OCI-M1 (cell line): ENCODE data around the gene THEM5.
"Not testable (repeated sequence)": the region's sequence is repeated elsewhere in the genome, so short reads cannot be mapped to it uniquely, and the experiment has no call there.

Experiments
- DNase-seq: peaks from one replicate; lab custom pipeline; 2025; lab: John Stamatoyannopoulos, UW

THEM5 gene, protein sequence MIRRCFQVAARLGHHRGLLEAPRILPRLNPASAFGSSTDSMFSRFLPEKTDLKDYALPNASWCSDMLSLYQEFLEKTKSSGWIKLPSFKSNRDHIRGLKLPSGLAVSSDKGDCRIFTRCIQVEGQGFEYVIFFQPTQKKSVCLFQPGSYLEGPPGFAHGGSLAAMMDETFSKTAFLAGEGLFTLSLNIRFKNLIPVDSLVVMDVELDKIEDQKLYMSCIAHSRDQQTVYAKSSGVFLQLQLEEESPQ

DNA sequence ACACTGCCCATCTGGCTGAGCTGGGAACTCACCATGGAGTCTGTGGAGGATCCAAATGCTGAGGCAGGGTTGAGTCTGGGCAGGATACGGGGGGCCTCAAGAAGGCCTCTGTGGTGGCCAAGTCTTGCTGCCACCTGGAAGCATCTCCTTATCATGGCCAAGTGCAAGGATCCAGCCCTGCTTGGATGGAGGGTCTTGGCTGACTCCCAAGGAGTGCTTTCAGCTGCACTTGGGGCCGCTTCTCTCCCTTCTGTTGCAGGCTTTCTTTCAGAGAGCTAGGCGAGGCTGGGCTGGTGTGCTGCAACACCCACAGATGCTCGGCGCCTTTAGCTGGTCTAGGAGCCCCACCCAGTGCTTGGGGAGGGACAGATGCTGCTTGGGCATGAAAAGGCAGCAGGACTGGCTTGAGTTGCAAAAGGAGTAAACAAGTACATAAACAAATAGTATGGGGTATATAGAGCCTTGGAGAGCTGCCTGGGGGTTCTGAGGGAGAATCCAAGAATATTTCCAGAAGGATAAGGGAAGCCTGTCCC lies at the start of gene THEM5:
Gene THEM5, minus strand, starts transcription at position 302 of the 533 bp plus-strand sequence. Its CDS starts 147 bp downstream, at position 155.
- DNase-seq = no peak

DNA sequence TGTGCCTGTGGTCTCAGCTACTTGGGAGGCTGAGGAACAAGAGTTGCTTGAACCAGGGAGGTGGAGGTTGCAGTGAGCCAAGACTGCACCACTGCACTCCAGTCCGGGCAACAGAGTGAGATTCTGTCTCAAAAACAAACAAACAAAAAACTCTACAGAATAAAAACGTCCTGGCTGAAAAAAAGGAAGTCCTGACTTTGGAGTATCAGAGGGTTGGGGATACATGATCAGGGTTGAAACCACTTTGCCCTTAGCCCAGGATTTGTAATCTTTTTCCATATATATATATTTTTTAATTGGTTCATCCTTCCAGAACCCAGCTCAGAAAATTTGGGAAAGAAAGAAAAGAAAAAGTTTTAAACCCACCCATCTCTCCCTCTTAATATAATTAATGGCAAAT lies 49.3 kb upstream of the THEM5 start:
- no peak for DNase-seq

DNA sequence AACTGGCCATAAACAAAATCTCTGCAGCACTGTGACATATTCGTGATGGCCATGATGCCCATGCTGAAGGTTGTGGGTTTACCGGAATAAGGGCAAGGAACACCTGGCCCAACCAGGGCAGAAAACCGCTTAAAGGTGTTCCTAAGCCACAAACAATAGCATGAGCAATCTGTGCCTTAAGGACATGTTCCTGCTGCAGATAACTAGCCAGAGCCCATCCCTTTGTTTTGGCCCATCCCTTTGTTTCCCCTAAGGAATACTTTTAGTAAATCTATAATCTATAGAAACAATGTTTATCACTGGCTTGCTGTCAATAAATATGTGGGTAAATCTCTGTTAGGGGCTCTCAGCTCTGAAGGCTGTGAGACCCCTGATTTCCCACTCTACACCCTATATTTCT lies 47.3 kb upstream of the THEM5 start:
- not testable (repeated sequence) for DNase-seq

DNA sequence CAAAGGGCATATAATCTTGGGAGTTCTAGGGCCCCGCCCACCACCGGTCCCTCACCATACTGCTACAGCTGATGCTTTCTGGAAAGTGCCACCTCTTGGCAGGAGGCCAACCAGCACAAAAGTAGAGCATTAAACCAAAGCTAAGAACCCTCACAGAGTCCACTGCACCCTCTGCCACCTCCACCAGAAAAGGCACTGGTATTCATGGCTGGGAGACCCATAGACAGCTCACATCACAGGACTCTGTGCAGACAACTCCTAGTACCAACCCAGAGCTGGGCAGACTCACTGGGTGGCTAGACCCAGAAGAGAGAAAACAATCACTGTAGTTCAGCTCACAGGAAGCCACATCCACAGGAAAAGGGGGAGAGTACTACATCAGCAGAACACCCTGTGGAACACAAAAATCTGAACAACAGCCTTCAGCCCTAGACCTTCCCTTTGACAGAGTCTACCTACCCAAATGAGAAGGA lies 45.0 kb upstream of the THEM5 start:
- DNase-seq = no peak

DNA sequence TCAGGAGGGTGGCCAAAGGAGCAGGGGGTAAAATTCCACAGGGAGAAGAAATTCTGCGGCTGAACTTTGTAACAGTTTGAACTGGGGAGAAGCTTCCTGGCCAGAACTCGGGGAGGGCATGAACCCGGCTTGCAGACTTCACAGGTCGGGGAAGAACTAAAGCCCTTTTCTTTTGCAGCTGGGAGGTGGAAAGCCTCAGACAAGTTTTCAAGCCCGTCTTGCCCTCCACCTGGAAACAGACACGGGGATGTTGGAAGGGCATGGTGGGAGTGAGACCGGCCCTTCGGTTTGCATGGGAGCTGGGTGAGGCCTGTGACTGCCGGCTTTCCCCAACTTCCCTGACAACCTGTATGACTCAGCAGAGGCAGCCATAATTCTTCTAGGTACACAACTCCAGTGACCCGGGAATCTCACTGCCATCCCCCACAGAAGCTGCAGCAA lies 44.5 kb upstream of the THEM5 start:
- DNase-seq = no peak

DNA sequence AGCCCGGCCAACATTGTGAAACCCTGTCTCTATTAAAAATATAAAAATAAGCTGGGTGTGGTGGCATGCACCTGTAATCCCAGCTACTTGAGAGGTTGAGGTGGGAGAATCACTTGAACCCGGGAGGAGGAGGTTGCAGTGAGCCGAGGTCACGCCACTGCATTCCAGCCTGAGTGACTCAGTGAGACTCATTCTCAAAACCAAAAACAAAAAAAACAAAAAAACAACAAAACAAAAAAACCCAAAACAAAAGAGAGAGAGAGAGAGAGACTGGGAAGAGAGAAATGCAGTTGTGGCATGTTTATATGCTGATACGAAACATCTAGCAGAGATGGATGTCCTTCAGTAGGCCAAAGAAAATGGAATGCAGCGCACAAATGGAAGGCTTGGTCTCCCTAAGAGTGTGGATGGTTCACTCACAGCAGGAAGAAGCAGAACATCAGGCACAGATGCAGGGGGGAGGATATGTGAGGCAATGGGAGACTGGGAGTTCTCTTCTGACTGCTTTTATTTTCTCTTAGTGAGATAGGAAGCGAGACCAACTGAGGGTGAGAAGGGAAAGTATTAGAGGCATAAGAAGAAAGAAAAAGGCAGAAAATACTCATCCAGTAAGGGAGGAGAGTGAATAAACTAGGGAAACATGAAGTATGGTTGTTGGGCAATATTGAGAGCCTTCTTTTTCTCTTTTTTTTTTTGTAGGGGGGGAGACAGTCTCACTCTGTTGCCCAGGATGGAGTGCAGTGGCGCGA lies 39.8 kb upstream of the THEM5 start:
- no peak for DNase-seq

DNA sequence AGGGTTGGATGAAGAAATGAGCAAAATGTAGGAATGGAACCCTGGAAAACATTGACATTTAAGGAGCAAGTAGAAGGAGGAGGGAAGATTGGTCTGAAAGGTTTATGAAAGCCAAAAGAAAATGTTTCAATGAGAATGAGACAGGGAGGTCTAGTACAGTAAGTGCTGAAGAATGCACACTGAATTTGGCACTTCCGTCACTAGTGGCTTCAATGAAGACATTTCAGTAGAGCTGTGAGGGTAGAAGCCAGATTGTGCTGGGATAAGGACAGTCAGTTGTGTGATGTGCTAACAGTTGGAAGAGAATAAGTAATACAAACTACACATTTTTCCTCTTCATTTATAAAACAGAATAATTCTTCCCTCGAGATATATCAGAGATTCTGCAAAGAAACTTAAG lies 38.7 kb upstream of the THEM5 start:
- no peak for DNase-seq

DNA sequence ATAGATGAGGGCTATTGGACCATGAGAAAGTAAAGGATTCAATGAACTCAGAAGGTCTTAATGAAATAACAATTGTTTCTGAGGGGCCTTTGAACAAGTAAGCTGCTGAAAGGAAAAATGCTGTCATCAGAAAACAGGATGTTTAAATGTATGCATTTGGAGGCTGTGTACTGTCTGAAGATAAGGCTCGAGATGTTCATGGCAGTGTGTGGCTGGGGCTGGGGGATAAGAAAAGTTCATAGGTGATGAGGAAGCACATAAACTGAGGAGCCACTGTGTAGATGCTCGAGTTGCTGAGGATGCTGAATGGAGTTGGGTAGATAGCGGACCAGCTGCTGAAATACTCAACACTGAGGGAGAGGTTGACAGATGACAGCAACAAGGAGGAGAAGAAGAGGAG lies 38.0 kb upstream of the THEM5 start:
- no peak for DNase-seq

DNA sequence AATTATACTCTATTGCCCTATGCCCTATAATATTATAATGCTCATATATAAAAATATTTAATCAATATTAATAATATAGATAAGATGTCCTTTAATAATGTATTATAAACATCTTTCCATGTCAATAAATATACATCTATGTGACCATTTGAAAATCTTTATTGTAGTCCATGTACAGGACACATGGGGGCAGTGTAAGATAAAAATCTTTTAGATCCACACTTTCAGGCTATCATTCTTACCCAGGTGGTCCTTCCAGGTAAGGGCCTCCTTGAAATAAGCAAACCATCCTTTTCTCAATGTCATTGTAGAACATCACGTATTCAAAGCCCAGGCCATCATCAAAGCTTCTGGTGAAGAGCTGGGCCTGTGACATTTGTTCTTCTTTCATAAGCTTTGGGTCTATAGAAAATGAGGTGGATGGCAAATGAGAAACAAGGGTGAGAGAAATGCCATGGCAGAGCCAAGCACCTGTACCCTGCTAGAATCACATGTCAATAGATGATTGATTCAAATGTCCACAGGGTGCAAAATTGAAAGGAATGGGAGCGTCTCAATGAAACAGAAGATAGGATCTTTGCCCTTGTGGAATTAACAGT lies 35.6 kb upstream of the THEM5 start:
- DNase-seq = peak; percentile 21

DNA sequence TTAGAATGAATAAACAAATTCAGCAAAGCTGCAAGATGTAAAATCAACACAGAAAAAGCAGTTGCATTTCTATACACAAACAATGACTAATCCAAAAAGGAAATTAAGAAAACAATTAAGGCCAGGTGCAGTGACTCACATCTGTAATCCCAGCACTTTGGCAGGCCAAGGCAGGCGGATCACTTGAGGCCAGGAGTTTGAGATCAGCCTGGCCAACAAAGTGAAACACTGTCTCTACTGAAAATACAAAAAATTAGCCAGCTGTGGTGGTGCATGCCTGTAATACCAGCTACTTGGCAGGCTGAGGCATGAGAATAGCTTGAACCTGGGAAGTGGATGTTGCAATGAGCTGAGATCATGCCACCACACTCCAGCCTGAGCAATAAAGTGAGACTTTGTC lies 33.5 kb upstream of the THEM5 start:
- DNase-seq = no peak

DNA sequence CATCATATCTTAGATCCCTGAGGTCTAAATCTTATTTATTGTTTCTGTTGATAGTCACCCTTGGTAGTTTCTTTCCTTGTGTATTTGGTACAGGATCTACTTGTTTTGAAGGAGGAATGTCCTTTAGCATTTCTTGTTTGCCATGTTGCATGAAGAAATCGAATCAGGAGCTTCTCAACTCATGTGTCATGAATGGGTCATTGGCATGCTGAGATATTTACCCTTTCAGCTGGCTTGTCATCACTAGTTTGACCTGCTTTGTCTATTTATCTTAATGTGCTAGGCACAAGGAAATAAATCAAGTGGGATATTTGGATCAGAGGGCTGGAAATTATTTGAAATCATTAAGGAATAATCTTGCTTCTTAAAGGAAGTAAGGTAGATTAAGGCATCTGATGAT lies 32.0 kb upstream of the THEM5 start:
- no peak for DNase-seq

DNA sequence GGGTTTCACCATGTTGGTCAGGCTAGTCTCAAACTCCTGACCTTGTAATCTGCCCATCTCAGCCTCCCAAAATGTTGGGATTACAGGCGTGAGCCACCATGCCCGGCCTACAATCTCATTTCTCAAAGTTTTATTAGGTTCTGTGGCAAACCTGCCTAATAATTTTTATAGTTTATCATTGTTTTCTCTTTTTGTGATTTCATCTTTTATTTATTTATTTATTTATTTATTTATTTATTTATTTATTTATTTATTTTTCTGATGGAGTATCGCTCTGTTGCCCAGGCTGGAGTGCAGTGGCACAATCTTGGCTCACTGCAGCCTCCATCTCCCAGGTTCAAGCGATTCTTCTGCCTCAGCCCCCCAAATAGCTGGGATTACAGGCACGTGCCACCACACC lies 31.4 kb upstream of the THEM5 start:
- DNase-seq = not testable (repeated sequence)

DNA sequence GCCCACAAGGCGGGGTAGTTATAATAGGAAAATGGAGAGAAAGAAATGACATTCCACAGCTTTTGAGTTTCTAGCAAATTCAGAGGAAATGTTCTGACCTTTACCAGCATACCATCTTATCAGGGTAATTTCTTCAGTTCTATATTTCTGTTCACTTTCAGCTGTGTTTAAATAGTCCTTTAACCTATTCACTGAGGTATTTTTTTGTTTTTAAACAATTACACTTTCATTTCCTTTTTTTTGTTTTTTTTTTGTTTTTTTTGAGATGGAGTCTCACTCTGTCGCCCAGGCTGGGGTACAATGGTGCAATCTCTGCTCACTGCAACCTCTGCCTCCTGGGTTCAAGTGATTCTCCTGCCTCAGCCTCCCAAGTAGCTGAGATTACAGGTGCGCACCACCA lies 30.9 kb upstream of the THEM5 start:
- DNase-seq = not testable (repeated sequence)

DNA sequence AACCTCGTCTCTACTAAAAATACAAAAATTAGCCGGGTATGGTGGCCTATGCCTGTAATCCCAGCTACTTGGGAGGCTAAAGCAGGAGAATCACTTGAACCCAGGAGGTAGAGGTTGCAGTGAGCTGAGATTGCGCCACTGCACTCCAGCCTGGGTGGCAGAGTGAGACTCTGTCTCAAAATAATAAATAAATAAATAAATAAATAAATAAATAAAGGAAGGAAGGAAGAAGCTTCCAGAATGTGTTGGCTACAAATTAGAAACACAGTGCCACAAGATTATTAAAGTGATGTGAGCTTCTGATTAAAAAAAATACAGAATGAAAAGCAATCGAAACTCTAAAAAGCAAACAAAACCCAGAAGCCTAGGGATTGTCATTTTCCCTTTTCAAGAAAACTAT lies 30.4 kb upstream of the THEM5 start:
- DNase-seq = not testable (repeated sequence)

DNA sequence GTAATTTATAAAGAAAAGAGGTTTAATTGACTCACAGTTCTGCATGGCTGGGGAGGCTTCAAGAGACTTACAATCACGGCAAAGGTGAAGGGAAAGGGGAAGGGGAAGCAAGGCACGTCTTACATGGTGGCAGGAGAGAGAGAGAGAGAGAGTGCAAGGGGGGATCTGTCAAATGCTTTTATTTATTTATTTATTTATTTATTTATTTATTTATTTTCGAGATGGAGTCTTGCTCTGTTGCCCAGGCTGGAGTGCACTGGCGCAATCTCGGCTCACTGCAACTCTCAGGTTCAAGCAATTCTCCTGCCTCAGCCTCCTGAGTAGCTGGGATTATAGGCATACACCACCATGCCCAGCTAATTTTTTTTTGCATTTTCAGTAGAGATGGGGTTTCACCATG lies 29.4 kb upstream of the THEM5 start:
- DNase-seq = not testable (repeated sequence)

DNA sequence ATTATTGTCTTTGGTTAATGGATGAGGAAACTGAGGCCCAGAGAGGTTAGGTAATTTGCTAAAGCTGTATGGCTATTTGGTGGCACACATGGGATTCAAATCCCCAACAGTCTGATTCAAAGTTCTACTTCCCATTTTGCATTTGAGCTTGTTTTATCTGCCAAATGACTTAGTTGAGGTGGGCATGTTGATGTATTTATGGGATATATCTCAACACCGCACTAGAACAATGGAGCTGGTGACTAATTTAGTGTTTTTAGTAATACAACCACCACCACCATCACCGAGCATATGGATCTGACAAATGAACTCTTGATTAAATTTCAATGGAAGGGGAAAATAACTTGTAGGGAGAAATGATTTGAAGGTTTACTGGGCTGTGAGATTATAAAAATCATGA lies 29.0 kb upstream of the THEM5 start:
- no peak for DNase-seq

DNA sequence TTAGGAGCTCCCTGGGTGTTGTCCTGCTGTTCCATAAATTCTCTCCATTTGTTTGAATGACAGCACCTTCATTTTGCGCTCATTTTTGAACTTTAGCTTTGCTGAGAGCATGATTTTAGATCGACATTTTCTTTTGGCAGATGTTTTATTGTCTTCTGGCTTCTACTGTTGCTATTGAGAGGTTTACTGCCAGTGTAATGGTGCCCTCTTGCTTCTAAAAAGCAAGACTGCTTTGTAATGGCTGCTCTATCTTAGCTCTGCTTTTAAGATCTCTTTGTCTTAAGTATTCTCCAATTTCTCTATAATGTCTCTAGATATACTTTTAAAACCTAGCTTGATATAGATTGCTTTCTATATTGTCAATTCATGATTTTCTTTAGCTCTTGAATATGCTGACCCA lies 28.0 kb upstream of the THEM5 start:
- DNase-seq = peak; percentile 26

DNA sequence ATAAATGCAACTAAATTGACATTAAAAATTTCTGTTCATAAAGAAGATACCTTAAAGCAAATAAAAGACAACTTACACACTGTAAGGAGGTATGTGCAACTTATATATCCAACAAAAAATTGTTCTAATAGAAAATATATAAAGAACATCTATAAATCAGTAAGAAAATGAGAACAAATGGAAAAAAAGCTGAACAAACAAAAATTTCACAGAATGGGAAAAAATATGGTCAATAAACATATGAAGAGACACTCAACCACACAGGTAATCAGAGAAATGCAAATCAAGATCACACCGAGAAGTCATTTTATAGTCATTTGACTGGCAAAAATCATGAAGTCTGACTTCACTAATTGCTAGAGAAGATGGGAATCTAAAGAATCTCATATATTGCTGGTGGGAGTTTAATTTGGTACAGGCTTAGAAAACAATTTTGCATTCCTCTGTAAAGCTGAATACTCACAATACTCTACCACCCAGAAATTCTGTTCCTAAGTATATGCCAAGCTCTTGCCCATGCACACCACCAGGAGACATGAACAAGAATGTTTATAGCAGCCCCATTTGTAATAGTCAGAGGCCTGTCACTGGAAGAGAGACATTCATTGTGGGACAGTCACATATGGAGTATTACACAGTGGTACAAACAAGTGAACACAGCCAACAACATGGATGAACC lies 22.0 kb upstream of the THEM5 start:
- no peak for DNase-seq

DNA sequence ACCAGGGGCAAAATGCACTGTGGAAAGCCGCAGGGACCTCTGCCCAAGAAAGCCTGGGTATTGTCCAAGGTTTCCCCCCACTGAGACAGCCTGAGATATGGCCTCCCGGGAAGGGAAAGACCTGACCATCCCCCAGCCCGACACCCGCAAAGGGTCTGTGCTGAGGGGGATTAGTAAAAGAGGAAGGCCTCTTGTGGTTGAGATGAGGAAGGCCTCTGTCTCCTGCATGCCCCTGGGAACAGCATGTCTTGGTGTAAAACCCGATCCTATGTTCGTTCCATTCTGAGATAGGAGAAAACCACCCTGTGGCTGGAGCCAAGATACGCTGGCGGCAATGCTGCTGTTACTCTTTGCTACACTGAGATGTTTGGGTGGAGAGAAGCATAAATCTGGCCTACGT lies 19.3 kb upstream of the THEM5 start:
- DNase-seq = peak; percentile 83

DNA sequence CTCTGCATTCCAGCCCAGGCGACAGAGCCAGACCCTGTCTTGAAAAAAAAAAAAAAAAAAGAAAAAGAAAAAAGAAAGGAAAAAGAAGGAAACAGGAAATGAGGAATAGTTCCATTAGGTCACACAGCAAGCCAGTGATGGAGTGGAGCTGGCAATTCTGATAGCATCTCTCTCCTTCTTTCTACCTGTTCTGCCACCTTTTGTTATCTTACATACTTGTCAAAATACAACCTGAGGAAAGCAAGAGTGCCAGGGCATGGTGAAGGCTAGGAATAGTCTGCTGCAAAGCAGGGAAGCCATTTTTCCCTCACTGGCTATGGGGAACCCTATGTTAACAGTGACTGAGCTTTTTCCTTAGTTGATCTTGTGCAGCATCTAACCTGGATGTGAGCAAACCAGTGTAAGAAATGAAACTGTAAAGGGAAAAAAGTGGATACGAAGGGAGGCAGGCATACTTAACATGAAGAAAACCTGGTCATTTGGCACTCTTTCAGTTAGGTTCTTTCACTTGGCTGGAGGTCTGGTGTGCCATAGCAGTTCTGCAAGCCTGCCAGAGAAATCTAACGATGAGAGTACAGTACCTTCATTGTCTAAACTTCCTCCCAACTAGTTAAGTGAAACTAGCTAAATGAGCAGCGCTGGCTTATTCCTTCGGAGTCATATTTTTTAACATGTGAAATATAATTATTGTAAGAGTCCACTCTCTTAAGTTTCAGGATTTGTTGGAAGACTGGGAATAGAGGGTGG lies 17.9 kb upstream of the THEM5 start:
- no peak for DNase-seq

DNA sequence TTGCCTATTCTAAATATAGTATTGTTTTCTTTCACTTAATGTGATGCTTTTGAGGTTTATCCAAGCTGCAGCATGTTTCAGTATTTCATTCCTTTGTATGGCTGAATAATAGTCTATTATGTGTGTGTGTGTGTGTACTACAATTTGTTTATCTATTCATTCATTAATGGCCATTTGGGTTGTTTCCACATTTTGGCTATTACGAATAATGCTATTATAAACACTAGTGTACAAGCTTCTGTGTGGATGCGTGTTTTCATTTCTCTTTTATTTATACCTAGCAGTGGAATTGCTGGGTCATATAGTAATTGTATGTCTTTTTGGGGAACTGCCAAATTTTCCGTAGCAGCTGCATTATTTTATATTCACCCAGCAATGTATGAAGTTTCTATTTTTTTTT lies 15.0 kb upstream of the THEM5 start:
- DNase-seq = no peak
